Limb (tissue), 2 donors: ENCODE results near the gene CREG1.
"Not testable (repeated sequence)": the region's sequence is repeated elsewhere in the genome, so short reads cannot be mapped to it uniquely, and the experiment has no call there.

ENCODE experiments used
- DNase-seq, 2 donors: peaks; one replicate each; pipeline ENCODE4 v3.0.0-alpha.2; 2016; ENCODE audit errors: extremely low spot score in 2 of 2

CREG1 gene

GRCh38 chr1:167553136-167554027 lies at the start of gene CREG1:
TSS of gene CREG1 (minus strand) at chr1:167553762.
- peak; percentile 93 for DNase-seq

- no peak for DNase-seq
These were observed 49.3 kb upstream of the CREG1 start for GRCh38 chr1:167602840-167603239.

GRCh38 chr1:167601442-167602383 lies 48.2 kb upstream of the CREG1 start:
- DNase-seq = peak; percentile 21 to 40

DNA sequence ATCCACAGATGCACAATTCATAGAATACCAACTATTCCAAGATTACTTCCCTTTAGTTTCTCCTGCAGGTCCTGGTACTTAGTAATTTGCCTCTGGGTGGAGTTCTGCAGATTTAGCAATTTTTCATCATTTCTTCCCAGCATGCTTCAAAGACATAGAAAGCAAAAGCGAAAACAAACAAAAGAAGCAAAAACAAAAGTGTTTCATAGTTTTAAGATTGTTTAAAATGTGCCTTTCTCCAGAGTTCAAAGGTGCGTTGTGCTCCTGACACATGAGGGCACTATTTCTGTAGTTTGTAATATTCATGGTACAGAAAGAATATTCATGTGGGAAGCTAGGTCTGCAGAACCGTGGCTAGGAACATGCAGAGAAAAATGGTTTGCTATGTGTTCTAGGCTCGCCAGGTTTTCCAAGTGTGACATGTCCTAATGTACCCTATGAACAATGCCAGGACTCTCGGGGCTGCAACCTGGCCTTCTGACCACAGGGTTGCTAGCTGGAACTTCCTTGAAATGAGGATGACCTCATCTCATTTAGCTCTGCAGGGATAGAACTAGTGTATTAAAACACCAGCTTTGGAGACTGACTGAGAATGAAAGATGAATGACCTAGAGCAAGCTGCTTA lies 46.5 kb upstream of the CREG1 start:
- DNase-seq = peak in 1 of 2 donors; percentile 35

- DNase-seq = no peak
These were observed 41.3 kb upstream of the CREG1 start for GRCh38 chr1:167594822-167595221.

DNA sequence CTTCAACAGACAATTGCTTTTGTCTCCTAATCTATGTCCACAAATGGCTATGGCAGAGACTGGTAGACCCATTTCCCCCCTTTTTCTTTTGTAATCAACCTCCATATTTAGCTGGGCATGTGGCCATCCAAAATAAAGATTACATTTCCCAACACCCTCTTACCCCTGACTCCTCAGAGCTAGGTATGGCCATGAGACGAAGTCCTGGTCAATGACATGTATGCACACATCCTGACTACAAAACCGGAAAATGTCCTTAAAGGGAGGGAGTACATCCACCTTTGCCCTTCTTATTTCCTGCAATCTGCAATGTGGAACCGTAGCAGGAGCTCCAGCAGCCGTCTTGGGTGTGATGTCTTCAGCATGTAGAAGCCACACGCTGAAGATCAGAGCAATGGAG lies 40.3 kb upstream of the CREG1 start:
- DNase-seq = no peak

- DNase-seq = no peak
These were observed 38.9 kb upstream of the CREG1 start for GRCh38 chr1:167592475-167592874.

- no peak for DNase-seq
These were observed 34.8 kb upstream of the CREG1 start for GRCh38 chr1:167588361-167588760.

- no peak for DNase-seq
These were observed 34.3 kb upstream of the CREG1 start for GRCh38 chr1:167587872-167588271.

DNA sequence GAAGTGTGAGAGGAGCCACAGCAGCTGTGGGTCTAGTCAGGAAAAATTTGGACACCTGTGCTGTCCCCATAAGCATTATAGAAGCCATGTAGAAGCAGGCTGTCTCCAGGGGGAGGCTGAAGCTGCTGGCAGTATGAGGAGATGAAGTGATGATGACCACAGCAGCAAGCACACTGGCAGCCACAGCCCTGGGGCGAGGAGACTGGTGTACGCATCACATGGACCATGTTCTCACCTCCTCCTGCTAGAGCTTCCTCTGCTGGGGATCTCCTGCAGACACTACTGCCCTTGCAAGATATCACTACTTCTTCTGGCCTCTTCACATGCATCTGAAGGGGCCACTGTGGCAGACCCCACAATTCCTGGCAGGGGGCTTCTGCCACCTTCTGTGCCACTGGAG lies 33.8 kb upstream of the CREG1 start:
- no peak for DNase-seq

- no peak for DNase-seq
These were observed 31.0 kb upstream of the CREG1 start for GRCh38 chr1:167584581-167584980.

DNA sequence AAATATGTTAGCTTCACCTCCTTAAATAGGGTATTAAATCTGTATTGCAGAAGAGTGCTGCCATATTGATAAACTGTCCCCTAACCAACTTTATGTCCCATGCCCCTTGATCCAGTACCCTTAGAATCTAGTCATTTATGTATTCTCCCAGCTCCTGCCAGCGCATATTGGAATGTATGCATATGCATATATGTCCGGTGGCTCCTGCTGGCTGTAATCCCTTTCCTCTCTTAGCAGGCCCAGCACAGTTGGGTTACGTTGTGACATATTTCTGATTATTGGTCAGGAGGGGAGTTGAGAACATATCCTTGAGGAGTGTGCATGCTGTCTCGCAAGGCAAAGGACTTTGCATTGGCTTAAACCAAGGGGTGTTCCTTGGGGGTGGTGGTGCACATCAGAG lies 29.2 kb upstream of the CREG1 start:
- DNase-seq = no peak

GRCh38 chr1:167582064-167582463 lies 28.5 kb upstream of the CREG1 start:
- DNase-seq = no peak

GRCh38 chr1:167579986-167580385 lies 26.4 kb upstream of the CREG1 start:
- no peak for DNase-seq

DNA sequence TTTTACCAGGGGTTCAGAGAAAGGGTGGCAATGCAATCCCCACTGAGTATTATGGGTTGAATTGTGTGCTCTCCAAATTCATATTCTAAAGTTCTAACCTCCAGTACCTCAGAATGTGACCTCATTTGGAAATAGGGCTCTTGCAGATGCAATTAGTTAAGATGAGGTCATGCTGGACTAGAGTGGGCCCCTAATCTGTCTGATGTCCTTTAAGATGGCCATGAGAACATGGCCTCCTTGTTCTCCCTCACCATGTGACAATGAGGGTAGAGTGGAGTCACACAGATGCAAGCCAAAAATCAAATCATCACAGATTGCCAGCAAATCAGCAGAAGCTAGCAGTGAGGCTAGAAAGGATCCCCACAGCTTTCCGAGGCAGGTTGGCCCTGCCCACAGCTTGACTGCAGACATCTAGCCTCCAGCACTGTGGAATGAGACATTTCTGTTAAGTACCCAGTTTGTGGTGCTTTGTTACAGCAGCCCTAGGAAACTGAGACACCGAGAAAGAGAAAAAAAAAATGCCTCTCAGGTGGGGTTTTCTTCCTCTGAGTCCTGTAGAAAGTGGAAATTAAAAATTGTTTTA lies 25.5 kb upstream of the CREG1 start:
- no peak for DNase-seq

DNA sequence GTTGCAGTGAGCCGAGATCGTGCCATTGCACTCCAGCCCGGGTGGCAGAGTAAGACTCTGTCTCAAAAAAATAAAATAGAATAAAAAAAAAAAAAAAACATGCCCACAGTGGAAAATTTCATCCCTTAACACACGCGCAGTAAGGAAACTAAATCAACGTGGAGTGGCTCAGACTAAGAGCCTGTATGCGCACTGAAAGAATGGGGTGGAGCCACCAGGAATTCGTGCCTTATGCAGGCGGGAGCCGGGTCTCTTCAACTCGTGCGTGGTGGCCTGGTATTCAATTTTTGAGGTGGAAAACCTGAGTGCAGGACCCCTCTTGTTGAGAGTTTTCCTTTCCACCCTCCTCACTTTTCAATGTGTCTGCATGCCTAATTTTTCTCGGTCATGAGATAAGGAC lies 22.1 kb upstream of the CREG1 start:
- no peak for DNase-seq

- DNase-seq = no peak
These were observed 19.5 kb upstream of the CREG1 start for GRCh38 chr1:167573035-167573434.

GRCh38 chr1:167570712-167571111 lies 17.1 kb upstream of the CREG1 start:
- DNase-seq = not testable (repeated sequence)

DNA sequence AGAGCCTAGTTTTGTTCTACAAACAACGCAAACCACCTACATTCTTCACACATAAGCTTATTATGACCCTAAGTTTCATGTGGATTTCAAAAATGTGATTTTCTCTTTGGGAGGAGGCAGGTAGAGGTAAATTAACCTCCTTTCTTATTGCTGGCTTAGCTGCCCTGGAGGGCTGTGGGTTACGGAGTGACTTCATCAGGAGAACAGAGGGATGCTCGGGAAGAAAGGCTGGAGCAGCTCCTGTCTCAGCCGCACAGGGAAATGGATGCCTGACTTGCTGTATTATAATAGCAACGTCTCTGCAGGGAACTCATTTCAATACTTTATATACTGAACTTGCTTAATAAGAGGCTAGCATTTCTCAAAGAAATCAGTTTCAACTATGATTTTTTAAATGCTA lies 14.1 kb upstream of the CREG1 start:
- no peak for DNase-seq

DNA sequence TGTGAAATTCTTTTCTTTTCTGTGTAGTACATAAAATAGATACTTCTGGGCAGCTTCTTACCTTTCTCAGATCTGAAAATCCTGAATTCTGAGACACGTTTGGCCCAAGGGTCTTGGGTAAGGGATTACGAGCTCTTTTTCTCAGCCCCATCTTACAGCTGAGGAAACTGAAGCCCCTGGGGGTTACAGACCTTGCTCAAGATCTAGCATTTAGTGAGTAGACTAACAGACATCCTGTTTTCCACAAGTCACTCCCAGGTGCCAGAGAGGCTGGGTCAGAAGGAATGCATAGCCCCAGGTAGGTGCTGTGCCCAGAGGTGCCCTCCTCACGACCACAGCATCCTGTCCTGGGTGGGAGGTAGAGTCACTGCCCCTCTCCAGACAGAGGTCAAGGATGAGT lies 13.2 kb upstream of the CREG1 start:
- no peak for DNase-seq

DNA sequence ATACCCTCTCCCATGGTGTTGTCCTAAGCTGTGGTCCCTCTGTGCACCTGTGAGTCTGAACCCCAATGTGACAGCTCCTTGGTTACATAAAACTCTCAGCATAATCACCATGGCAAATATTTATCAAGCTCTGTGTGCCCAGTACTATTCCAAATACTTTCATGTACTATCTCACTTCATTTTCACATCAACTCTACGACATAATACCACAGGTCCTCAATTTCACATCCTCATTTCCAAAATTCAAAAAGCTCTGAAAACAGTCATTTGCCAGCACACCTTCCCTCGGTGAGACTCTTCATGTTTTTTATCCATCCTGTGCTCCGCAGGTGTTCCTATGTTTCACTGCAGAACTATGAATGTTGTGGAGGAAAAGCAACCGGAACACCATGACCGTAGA lies 12.4 kb upstream of the CREG1 start:
- DNase-seq = no peak
